SH-SY5Y (cell line): ENCODE results near the gene MSI2.

ENCODE experiments used
- GATA2 ChIP-seq: IDR thresholded peaks from 2 replicates; pipeline ENCODE4 v1.6.1; 2011; ENCODE audit warnings: mild to moderate bottlenecking, low read depth, low read length
- GATA3 ChIP-seq: IDR thresholded peaks from 2 replicates; pipeline ENCODE4 v1.6.1; 2011; ENCODE audit warnings: low read depth, mild to moderate bottlenecking, low read length, moderate library complexity

DNA sequence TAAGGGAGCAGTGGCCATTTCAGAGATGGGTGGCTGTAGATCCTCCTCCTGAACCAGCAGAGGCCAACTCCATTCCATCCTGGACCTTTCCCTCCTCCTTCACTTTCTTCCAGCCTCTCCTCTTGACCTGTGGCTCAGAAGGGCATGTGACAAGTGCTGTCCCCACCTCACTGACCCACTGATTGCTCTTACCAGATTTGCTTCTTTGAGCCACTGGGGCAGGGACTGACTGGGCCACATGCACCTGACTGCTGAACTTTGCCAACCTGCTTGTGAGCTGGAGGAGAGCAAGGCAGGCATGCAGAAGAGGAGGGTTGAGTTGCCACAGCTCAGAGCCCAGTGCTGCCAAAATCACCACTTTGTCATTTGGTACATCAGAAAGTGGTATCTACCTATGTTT is 68.3 kb downstream of the MSI2 start:
- TF ChIP-seq GATA3: no peak
- TF ChIP-seq GATA2: no peak
